Esophagus muscularis mucosa (tissue), 4 donors: ENCODE data around the gene BRSK2. TPM values are rescaled to one million over a fixed set of nuclear protein-coding genes. Genes with fewer than 3 reads are reported as not detected.

Experiments
- DNase-seq: peaks from one replicate; pipeline ENCODE4 v3.0.0-alpha.2; 2017; ENCODE audit errors: extremely low spot score
- H3K27ac ChIP-seq, 4 donors: fragments of 200-600 bp; sonication (generic); replicated peaks in 1 of 4; 1 replicate in 3 of 4; 2 replicates in 1 of 4; pipeline ENCODE4 v1.5.1; 2016 to 2019; ENCODE audit warnings: mild to moderate bottlenecking in 1 of 4
- H3K27me3 ChIP-seq, 4 donors: fragments of 200-600 bp; sonication (generic); one replicate each; pipeline versions ENCODE4 v1.5.1 to v1.6.0; 2016 to 2019
- H3K36me3 ChIP-seq, 4 donors: fragments of 200-600 bp; sonication (generic); one replicate each; pipeline ENCODE4 v1.5.1; 2016 to 2019
- H3K4me1 ChIP-seq, 4 donors: fragments of 200-600 bp; sonication (generic); one replicate each; pipeline ENCODE4 v1.5.1; 2016 to 2019
- H3K4me3 ChIP-seq, 4 donors: fragments of 200-600 bp; sonication (generic); 1 replicate in 2 of 4; 2 replicates in 2 of 4; pipeline ENCODE4 v1.5.1; 2016 to 2019; ENCODE audit warnings: mild to moderate bottlenecking in 4 of 4, moderate library complexity in 1 of 4
- H3K9me3 ChIP-seq, 4 donors: fragments of 200-600 bp; sonication (generic); 1 replicate in 3 of 4; 2 replicates in 1 of 4; pipeline ENCODE4 v1.5.1; 2016 to 2019
- EP300 ChIP-seq: sonication (generic); formaldehyde crosslinking; IDR thresholded peaks from one replicate; pipeline ENCODE4 v1.6.1; 2017; ENCODE audit warnings: antibody characterized with exemption
- POLR2A ChIP-seq: fragments of 450-650 bp; IDR thresholded peaks from one replicate; pipeline ENCODE4 v1.6.1; 2017; ENCODE audit warnings: antibody characterized with exemption, moderate library complexity, mild to moderate bottlenecking, low read depth
- POLR2AphosphoS5 ChIP-seq, 2 donors: sonication (generic); formaldehyde crosslinking; IDR thresholded peaks; one replicate each; pipeline ENCODE4 v1.6.1; 2017; ENCODE audit warnings: antibody characterized with exemption in 2 of 2
- WGBS: methylation state at CpG from one replicate; pipeline ENCODE4 v1.1.5; 2018; 5-methylcytosine and 5-hydroxymethylcytosine counted together
- intact Hi-C: fragments of 100-400 bp; cut with DNase I; formaldehyde crosslinking; loops from one replicate; pipeline ENCODE4 v1.15.1; 2023
- total RNA-seq, 4 donors: library from RNA; depleted of rRNA; stranded (reverse); fragments of >200 nt; gene quantifications; one replicate each; pipeline versions ENCODE4 v1.1.0 to v1.2.1, GENCODE V29; 2016
- TF ChIP-seq, protein P1 (sequence below), 3 experiments: fragments of 200-600 bp in 2 of 3; fragments of 450-650 bp in 1 of 3; sonication (generic) in 2 of 3; IDR thresholded peaks; one replicate each; pipeline ENCODE4 v1.5.1; 2017 to 2019; ENCODE audit warnings: antibody characterized with exemption in 3 of 3, mild to moderate bottlenecking in 2 of 3, moderate library complexity in 1 of 3

Gene BRSK2
- total RNA-seq, 4 donors from 2014 or later, result 1.0 to 3.3 (median 2.8) TPM

DNA sequence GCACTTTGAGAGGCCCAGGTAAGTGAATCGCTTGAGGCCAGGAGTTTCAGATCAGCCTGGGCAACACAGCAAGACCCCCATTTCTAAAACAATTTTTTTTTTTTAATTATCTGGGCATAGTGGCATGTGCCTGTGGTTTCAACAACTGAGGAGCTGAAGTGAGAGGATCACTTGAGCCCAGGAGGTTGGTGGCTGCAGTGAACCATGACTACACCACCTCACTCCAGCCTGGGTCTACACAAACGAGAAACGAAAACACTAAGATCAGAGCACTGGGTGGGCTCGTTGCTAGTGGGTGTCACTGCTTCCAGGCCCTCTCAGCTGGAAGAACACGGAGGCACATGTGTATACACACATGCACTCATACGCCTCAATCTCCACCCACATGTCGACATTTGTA is 100.9 kb downstream of the BRSK2 start:
- no peaks in the 10 kb centered on the region for H3K27me3 ChIP-seq
- DNase-seq, result no peak
- H3K4me3 ChIP-seq, result no peak overlapping the region
- no peaks in the 10 kb centered on the region for H3K9me3 ChIP-seq
- intact Hi-C loops, result no loop called here
- TF ChIP-seq, protein P1, sequence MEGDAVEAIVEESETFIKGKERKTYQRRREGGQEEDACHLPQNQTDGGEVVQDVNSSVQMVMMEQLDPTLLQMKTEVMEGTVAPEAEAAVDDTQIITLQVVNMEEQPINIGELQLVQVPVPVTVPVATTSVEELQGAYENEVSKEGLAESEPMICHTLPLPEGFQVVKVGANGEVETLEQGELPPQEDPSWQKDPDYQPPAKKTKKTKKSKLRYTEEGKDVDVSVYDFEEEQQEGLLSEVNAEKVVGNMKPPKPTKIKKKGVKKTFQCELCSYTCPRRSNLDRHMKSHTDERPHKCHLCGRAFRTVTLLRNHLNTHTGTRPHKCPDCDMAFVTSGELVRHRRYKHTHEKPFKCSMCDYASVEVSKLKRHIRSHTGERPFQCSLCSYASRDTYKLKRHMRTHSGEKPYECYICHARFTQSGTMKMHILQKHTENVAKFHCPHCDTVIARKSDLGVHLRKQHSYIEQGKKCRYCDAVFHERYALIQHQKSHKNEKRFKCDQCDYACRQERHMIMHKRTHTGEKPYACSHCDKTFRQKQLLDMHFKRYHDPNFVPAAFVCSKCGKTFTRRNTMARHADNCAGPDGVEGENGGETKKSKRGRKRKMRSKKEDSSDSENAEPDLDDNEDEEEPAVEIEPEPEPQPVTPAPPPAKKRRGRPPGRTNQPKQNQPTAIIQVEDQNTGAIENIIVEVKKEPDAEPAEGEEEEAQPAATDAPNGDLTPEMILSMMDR (IDR thresholded peaks at IDR 0.05), result no peak
- TF ChIP-seq POLR2AphosphoS5 (IDR thresholded peaks at IDR 0.05) (no peak), POLR2A (no peak), EP300 (no peak)
- H3K36me3 ChIP-seq, result no peaks in the 10 kb centered on the region
- WGBS, result 78% methylated on average over 7 of the region's 7 CpGs
- no peak overlapping the region for H3K27ac ChIP-seq
- H3K4me1 ChIP-seq, result peaks cover 43 to 68% (median 54%) of the 10 kb centered on the region in 4 donors

DNA sequence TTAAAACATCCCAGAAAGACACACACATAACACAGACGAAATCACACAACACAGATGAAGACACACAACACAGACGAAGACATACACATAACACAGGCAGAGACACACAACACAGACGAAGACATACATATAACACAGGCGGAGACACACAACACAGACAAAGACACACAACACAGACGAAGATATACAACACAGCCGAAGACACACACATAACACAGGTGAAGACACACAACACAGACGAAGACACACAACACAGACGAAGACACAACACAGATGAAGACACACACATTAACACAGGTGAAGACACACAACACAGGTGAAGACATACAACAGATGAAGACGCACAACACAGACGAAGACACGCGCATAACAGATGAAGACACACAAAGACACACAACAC is 101.6 kb downstream of the BRSK2 start:
- TF ChIP-seq POLR2AphosphoS5 (IDR thresholded peaks at IDR 0.05), result no peak
- no peak for TF ChIP-seq EP300
- TF ChIP-seq, protein P1 (IDR thresholded peaks at IDR 0.05), result no peak
- TF ChIP-seq POLR2A, result no peak
- no peaks in the 10 kb centered on the region for H3K27me3 ChIP-seq
- 93% methylated on average over 12 of the region's 12 CpGs for WGBS
- intact Hi-C loops, result no loop called here
- no peaks in the 10 kb centered on the region for H3K9me3 ChIP-seq
- no peak overlapping the region for H3K4me3 ChIP-seq
- H3K4me1 ChIP-seq, result peaks cover 41 to 65% (median 49%) of the 10 kb centered on the region in 4 donors
- no peak for DNase-seq
- no peaks in the 10 kb centered on the region for H3K36me3 ChIP-seq
- no peak overlapping the region for H3K27ac ChIP-seq

DNA sequence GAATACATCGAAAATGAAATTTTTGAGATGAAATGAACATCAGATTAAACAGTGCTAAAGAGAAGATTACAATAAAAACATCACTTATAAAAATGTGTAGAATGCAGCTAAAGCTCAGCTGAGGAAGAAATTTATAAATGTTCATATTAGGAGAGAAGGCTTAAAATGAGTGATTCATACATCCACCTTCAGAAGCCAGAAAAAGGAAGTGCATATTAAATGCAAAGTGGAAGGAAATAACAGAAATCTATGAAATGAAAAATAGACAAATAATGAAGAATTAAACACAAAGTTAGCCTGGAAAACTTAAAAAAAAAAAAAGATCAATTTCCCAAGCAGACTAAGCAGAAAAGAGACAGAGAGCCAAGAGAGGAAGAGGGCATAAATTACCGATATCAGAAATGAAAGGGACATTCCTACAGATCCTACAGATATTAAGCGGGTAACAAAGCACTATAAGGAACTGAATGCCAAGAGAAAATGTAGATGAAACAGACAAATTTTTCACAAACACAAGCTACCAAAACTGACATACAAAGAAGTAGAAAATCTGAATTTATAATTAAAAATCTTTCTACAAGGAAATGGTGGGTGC is 104.0 kb downstream of the BRSK2 start:
- Histone ChIP-seq H3K36me3 (no peaks in the 10 kb centered on the region), H3K9me3 (no peaks in the 10 kb centered on the region), H3K4me3 (no peak overlapping the region), H3K4me1 (peaks cover 33 to 57% (median 44%) of the 10 kb centered on the region in 4 donors), H3K27ac (no peak overlapping the region), H3K27me3 (no peaks in the 10 kb centered on the region)
- intact Hi-C loops, result no loop called here
- TF ChIP-seq POLR2AphosphoS5 (IDR thresholded peaks at IDR 0.05) (no peak), POLR2A (no peak), EP300 (no peak)
- TF ChIP-seq, protein P1 (IDR thresholded peaks at IDR 0.05), result no peak
- DNase-seq, result no peak
- 96% methylated on average over 3 of the region's 3 CpGs for WGBS

DNA sequence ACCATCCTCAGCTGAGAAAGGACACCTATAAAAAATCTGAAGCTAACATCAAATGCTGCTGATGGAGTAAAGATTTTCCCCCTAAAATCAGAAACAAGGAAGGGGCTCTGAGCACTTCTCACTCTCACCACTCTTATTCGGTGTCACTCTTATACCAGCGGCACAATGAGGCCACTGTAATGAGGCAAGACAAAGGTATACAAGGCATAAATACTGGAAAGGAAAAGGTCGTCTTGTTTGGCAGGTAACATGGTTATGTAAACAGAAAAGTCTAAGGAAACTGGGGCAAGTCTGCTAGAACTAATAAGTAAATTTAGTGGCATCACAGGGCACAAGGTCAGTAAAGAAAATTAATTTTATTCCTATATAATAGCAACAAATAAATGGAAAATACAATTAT is 104.9 kb downstream of the BRSK2 start:
- Histone ChIP-seq H3K4me1 (peaks cover 25 to 48% (median 35%) of the 10 kb centered on the region in 4 donors), H3K27ac (no peak overlapping the region), H3K9me3 (no peaks in the 10 kb centered on the region), H3K36me3 (peaks cover 0 to 7% (median 3%) of the 10 kb centered on the region in 4 donors), H3K27me3 (no peaks in the 10 kb centered on the region), H3K4me3 (no peak overlapping the region)
- intact Hi-C loops, result no loop called here
- TF ChIP-seq POLR2AphosphoS5 (IDR thresholded peaks at IDR 0.05) (no peak), POLR2A (no peak), EP300 (no peak)
- TF ChIP-seq, protein P1 (IDR thresholded peaks at IDR 0.05), result no peak
- no peak for DNase-seq
- WGBS, result 94% methylated on average over 3 of the region's 3 CpGs
